Measurements from ENCODE around the gene CDC25C.

Gene CDC25C

DNA sequence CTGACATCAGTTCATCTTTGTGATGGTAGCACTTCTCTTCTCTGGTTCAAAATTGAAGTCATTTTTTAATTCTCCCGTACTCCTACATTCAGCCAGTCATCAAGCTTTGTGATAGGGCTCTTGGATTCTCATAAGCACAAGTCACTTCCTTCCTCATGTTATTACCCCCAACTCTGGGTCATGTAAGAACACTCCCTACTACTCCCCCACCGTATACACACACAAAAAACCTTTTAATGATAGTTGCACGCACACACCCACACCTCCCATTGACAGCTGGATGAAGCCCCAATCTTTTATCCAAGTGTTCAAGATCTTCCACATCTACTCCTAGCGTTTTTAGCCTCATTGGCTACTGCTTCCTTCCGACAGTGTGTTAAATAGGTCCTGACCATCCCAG is 37.7 kb upstream of the CDC25C start:
- DNase-seq (ENCODE audit: low read depth, low spot score): no peak
- TF ChIP-seq, protein P1, sequence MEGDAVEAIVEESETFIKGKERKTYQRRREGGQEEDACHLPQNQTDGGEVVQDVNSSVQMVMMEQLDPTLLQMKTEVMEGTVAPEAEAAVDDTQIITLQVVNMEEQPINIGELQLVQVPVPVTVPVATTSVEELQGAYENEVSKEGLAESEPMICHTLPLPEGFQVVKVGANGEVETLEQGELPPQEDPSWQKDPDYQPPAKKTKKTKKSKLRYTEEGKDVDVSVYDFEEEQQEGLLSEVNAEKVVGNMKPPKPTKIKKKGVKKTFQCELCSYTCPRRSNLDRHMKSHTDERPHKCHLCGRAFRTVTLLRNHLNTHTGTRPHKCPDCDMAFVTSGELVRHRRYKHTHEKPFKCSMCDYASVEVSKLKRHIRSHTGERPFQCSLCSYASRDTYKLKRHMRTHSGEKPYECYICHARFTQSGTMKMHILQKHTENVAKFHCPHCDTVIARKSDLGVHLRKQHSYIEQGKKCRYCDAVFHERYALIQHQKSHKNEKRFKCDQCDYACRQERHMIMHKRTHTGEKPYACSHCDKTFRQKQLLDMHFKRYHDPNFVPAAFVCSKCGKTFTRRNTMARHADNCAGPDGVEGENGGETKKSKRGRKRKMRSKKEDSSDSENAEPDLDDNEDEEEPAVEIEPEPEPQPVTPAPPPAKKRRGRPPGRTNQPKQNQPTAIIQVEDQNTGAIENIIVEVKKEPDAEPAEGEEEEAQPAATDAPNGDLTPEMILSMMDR (IDR thresholded peaks at IDR 0.05; ENCODE audit: low read depth, low read length): no peak
- in situ Hi-C loops (cut with HindIII; ENCODE audit: low sequenced_read_pairs): no loop called here
- no peak overlapping the region for H3K4me3 ChIP-seq (ENCODE audit: low read depth, low read length)

DNA sequence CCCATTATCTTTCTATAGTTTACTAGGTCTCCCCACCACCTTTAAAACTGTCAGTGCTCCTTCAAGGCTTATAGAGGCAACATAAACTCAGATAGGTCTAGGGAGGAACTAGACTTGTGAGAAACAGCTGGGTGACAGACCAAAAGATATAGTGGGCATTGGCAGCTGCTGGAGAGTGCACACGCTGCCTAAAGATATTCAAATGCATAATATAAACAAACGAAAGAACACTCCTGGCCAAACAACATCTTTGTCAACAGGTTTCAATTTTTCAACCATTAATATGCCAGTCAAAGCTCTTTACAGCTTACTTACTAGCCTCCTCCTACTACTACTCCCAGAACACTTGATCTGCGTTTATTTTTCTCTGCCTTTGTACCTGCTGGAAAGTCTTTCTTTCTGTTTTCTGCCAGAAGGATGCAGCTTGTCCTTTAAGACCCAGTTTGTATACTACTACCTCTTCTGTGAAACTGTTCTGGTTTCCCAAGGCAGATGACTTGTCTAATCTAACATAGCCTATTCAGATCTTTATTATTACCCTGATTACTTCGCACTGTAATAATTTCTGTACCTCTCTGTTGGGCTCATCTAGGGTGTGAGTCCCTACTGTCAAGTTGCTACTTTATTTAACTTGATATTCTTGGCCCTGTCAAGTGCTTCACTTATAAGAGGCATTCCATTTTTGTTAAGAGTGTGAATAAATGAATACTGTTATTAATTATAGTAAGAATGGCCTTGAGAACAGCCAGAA is 35.2 kb upstream of the CDC25C start:
- in situ Hi-C loops (cut with HindIII; ENCODE audit: low sequenced_read_pairs): no loop called here
- TF ChIP-seq, protein P1 (IDR thresholded peaks at IDR 0.05; ENCODE audit: low read depth, low read length): no peak
- no peak for DNase-seq (ENCODE audit: low read depth, low spot score)
- no peak overlapping the region for H3K4me3 ChIP-seq (ENCODE audit: low read depth, low read length)

DNA sequence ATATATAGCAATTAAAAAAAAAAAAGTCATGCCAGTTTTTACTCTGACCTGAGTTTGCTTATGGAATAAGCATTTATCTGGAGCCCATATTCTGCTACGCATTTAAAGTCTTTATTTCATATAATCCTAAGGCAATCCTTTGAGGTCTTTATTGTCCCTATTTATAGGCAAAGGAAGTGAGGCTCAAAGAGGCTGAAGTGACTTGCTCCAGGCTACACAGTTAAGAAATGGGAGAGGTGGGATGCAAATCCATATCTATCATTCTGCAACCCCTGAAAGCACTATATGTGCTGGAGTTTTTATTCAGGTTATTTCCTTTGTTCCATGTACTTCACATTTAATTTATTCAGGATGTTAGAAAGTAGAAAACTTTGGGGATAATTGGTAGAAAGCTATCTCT is 33.0 kb upstream of the CDC25C start:
- TF ChIP-seq, protein P1 (IDR thresholded peaks at IDR 0.05; ENCODE audit: low read depth, low read length): no peak
- H3K4me3 ChIP-seq (ENCODE audit: low read depth, low read length): no peak overlapping the region
- in situ Hi-C loops (cut with HindIII; ENCODE audit: low sequenced_read_pairs): no loop called here
- no peak for DNase-seq (ENCODE audit: low read depth, low spot score)

DNA sequence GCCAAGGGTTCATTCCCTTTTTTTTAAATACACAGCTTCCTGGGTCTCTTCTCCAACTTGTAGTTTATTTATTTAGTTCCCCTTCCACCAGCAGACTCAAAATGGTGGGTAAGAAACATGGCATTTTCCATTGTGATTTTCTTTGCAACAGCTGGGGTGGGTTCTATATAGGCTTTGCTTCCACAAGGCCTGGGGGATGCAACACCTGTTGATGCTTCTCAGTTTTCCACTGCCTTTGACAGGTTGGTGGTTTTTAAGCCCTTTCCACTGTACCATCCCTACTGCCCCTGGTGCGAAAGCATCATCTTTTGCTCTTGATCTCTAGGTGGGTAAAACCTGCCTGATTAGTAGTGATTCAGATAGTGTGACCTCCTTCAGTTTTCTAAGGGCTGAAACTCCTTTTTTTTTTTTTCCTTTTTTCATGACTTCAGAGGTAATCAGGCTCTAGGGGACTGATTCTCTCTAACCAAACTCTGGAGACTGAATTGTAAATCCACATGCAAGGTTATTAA is 29.4 kb upstream of the CDC25C start:
- DNase-seq (ENCODE audit: low read depth, low spot score): no peak
- TF ChIP-seq, protein P1 (IDR thresholded peaks at IDR 0.05; ENCODE audit: low read depth, low read length): no peak
- in situ Hi-C loops (cut with HindIII; ENCODE audit: low sequenced_read_pairs): no loop called here
- no peak overlapping the region for H3K4me3 ChIP-seq (ENCODE audit: low read depth, low read length)

DNA sequence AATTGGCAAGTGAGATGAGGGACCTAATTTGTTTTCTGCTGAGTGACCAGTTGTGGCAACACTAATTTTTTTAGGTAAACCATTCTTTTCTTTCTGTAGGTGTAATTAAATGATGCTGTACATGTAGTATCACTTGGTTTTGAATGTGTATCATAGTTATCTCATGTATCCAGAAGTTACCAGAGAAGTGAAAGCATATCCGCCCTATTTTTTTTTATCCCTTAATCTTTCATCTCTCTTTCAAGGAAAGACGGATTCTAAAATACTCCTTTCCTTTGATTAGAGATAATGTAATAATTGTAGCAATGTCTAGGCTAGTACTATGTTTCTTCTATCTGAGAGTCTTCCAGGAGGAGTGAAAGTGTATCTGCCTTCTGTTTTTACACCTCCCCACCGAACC is 28.0 kb upstream of the CDC25C start:
- TF ChIP-seq, protein P1 (IDR thresholded peaks at IDR 0.05; ENCODE audit: low read depth, low read length): no peak
- in situ Hi-C loops (cut with HindIII; ENCODE audit: low sequenced_read_pairs): no loop called here
- no peak overlapping the region for H3K4me3 ChIP-seq (ENCODE audit: low read depth, low read length)
- DNase-seq (ENCODE audit: low read depth, low spot score): no peak

DNA sequence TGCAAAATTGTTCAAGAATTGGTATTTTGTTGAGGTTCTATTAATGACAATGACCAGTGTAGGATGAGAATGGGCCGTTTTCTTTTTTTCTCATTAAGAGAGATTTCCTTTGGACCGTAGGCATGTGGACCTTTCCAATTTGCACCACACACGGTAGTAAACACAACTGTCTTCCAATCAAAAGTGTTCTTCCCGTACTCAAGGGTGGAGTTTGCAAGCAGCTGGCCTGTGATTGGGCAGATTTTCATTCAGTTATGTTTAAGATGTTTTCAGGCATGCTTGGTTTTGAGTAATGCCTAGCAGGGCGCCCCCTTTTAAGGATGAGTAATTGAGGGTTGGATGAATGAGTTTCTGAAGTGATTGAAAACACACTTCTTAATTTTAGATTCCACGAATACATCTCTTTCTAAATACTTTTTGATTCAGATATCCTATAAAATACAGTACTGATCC is 23.3 kb upstream of the CDC25C start:
- TF ChIP-seq, protein P1 (IDR thresholded peaks at IDR 0.05; ENCODE audit: low read depth, low read length): no peak
- peak overlapping the region; percentile 91 for H3K4me3 ChIP-seq (ENCODE audit: low read depth, low read length)
- peak; percentile 77 for DNase-seq (ENCODE audit: low read depth, low spot score)

More for the DNA sequence above, 23.3 kb upstream of the CDC25C start:
- in situ Hi-C loops (cut with HindIII; ENCODE audit: low sequenced_read_pairs): no loop called here

Data from astrocyte of the spinal cord (primary cell).